Mammary epithelial cell (primary cell): Measurements from ENCODE around the gene ZNF212.

Experiments
- CTCF ChIP-seq, 2 donors: IDR thresholded peaks in 1 of 2; conservative IDR thresholded peaks in 1 of 2; 2 replicates each; pipeline ENCODE4 v1.5.1; 2011 to 2012; ENCODE audit warnings: inconsistent platforms in 2 of 2, low read length in 2 of 2, mild to moderate bottlenecking in 2 of 2, control low read depth in 1 of 2, low read depth in 1 of 2; ENCODE audit not compliant: insufficient read depth in 1 of 2; ENCODE audit errors: extremely low read depth in 1 of 2
- EZH2 ChIP-seq: IDR thresholded peaks from 2 replicates; pipeline ENCODE4 v1.6.1; 2012; ENCODE audit warnings: low read length, inconsistent platforms, borderline replicate concordance

DNA sequence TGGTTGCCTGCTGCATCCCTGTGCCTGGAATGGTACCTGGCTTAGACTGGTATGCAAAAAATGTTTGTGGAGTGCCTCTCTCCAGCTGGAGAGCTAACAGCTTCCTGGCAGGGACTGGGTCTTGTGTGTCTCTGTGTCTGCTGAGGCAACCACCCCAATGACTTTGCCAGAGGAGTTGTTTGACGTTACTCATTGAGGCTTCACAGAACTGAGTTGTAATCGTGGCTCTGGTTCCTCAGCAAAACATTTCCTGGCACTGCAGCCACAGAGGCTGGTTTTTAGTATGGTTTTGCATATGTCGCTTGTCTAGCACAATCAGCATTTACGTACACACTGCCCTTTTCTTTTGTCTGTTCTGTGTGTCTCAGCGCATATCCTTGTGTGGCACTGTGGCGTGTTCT, 36.6 kb upstream of the ZNF212 start:
- TF ChIP-seq CTCF (conservative IDR thresholded peaks at IDR 0.05 in 1 of 2, IDR thresholded peaks at IDR 0.05 in 1 of 2; ENCODE audit: extremely low read depth in 1 of 2, insufficient read depth in 1 of 2, low read depth in 1 of 2, low read length in 2 of 2) (no peak), EZH2 (no peak)
